Measurements from ENCODE around the gene PLXNA2.

GRCh38 chr1:208243967-208244916 is at the start of gene PLXNA2:
- no peak for TF ChIP-seq CTCF (IDR thresholded peaks at IDR 0.05)
- peak in 2 of 4 donors; percentile 56 to 65 for TF ChIP-seq POLR2A (IDR thresholded peaks at IDR 0.05)

Data from esophagus squamous epithelium (tissue), 4 donors.